ENCODE measurements around the gene OPCML.

Gene OPCML

GRCh38 chr11:133048270-133048669, 484.0 kb downstream of the OPCML start:
- no peak for TF ChIP-seq CTCF (IDR thresholded peaks at IDR 0.05)

- TF ChIP-seq CTCF (IDR thresholded peaks at IDR 0.05) = no peak
Measured at GRCh38 chr11:133047771-133048115, 484.6 kb downstream of the OPCML start.

- no peak for TF ChIP-seq CTCF (IDR thresholded peaks at IDR 0.05)
Measured at GRCh38 chr11:133047036-133047770, 485.1 kb downstream of the OPCML start.

- no peak for TF ChIP-seq CTCF (IDR thresholded peaks at IDR 0.05)
Measured at GRCh38 chr11:133046252-133046651, 486.0 kb downstream of the OPCML start.

GRCh38 chr11:133041928-133042882, 490.1 kb downstream of the OPCML start:
- TF ChIP-seq CTCF (IDR thresholded peaks at IDR 0.05) = no peak

- TF ChIP-seq CTCF (IDR thresholded peaks at IDR 0.05) = no peak
Measured at GRCh38 chr11:133041181-133041580, 491.1 kb downstream of the OPCML start.

- TF ChIP-seq CTCF (IDR thresholded peaks at IDR 0.05) = no peak
Measured at GRCh38 chr11:133040289-133040900, 491.9 kb downstream of the OPCML start.
